GM19023 (cell line): ENCODE results near the gene RAB3B.

Experiments used
- ATAC-seq: cut with Tn5 transposase; IDR thresholded peaks from one replicate; pipeline ENCODE4 v1.9.1; 2021; ENCODE audit warnings: mild to moderate bottlenecking, moderate library complexity; ENCODE audit not compliant: unreplicated experiment

Gene RAB3B

GRCh38 chr1:51957618-51958017 lies 32.9 kb downstream of the RAB3B start:
- no peak for ATAC-seq

- no peak for ATAC-seq
Measured at GRCh38 chr1:51956528-51957509, 33.7 kb downstream of the RAB3B start.

GRCh38 chr1:51955797-51956527 lies 34.5 kb downstream of the RAB3B start:
- no peak for ATAC-seq

GRCh38 chr1:51954783-51955182 lies 35.7 kb downstream of the RAB3B start:
- ATAC-seq: no peak

- no peak for ATAC-seq
Measured at GRCh38 chr1:51953079-51953478, 37.4 kb downstream of the RAB3B start.

- no peak for ATAC-seq
Measured at GRCh38 chr1:51952638-51953037, 37.9 kb downstream of the RAB3B start.

GRCh38 chr1:51950701-51951100 lies 39.8 kb downstream of the RAB3B start:
- ATAC-seq: no peak

- ATAC-seq: no peak
Measured at GRCh38 chr1:51949014-51949702, 41.3 kb downstream of the RAB3B start.

GRCh38 chr1:51948491-51948915 lies 42.0 kb downstream of the RAB3B start:
- no peak for ATAC-seq

- no peak for ATAC-seq
Measured at GRCh38 chr1:51946300-51946699, 44.2 kb downstream of the RAB3B start.

GRCh38 chr1:51945591-51945990 lies 44.9 kb downstream of the RAB3B start:
- ATAC-seq: no peak

- ATAC-seq: no peak
Measured at GRCh38 chr1:51942281-51942680, 48.2 kb downstream of the RAB3B start.

GRCh38 chr1:51941528-51941927 lies 49.0 kb downstream of the RAB3B start:
- ATAC-seq: no peak

GRCh38 chr1:51937112-51937511 lies 53.4 kb downstream of the RAB3B start:
- ATAC-seq: no peak

- no peak for ATAC-seq
Measured at GRCh38 chr1:51936531-51936930, 54.0 kb downstream of the RAB3B start.

- ATAC-seq: no peak
Measured at GRCh38 chr1:51933344-51933743, 57.2 kb downstream of the RAB3B start.

- no peak for ATAC-seq
Measured at GRCh38 chr1:51930329-51930728, 60.2 kb downstream of the RAB3B start.

- ATAC-seq: no peak
Measured at GRCh38 chr1:51928896-51929295, 61.6 kb downstream of the RAB3B start.

GRCh38 chr1:51927029-51927428 lies 63.5 kb downstream of the RAB3B start:
- no peak for ATAC-seq

- ATAC-seq: no peak
Measured at GRCh38 chr1:51926171-51926812, 64.2 kb downstream of the RAB3B start.

- ATAC-seq: no peak
Measured at GRCh38 chr1:51924455-51924854, 66.0 kb downstream of the RAB3B start.
